ENCODE measurements around the gene MESP1. TPM values are rescaled to one million over a fixed set of nuclear protein-coding genes. Genes with fewer than 3 reads are reported as not detected.

Gene MESP1
- total and polyA plus RNA-seq, 2 of the 13 experiments (the other 11 are each of a cell fraction or from before 2014, with no cell fraction given): not detected

GRCh38 chr15:89750560-89751542, at the start of gene MESP1 (continued):
- TF ChIP-seq ZNF749 (CRISPR knock-in tag; IDR thresholded peaks at IDR 0.05; ENCODE audit: borderline replicate concordance) (peak; percentile 54; the same call in 1 of the 2 replicates), ZNF160 (CRISPR knock-in tag; IDR thresholded peaks at IDR 0.05) (no peak), AHR (CRISPR knock-in tag; IDR thresholded peaks at IDR 0.05) (no peak), THYN1 (CRISPR knock-in tag; IDR thresholded peaks at IDR 0.05; ENCODE audit: borderline replicate concordance, low read depth) (no peak), ZNF563 (CRISPR knock-in tag; IDR thresholded peaks at IDR 0.05) (peak; percentile 95), DNMT1 (CRISPR knock-in tag; IDR thresholded peaks at IDR 0.05) (peak; percentile 39; the same call in 1 of the 2 replicates), ZNF503 (CRISPR knock-in tag; IDR thresholded peaks at IDR 0.05) (no peak), TEAD3 (CRISPR knock-in tag; optimal IDR thresholded peaks at IDR 0.05; ENCODE audit: borderline replicate concordance) (peak; percentile 64), ZC3H13 (CRISPR knock-in tag; IDR thresholded peaks at IDR 0.05) (no peak), SNAPC4 (CRISPR knock-in tag; IDR thresholded peaks at IDR 0.05) (no peak), FOXC1 (CRISPR knock-in tag; IDR thresholded peaks at IDR 0.05; ENCODE audit: borderline replicate concordance) (peak; percentile 78; the same call in 1 of the 2 replicates), ZNF546 (CRISPR knock-in tag; conservative IDR thresholded peaks at IDR 0.05) (peak; percentile 73; the same call in 1 of the 2 replicates), PTBP1 (IDR thresholded peaks at IDR 0.05; ENCODE audit: low read depth, low read length, poor library complexity, severe bottlenecking) (no peak), ZSCAN31 (CRISPR knock-in tag; IDR thresholded peaks at IDR 0.05; ENCODE audit: low read depth) (0 out of 2 replicates have a peak, but pooled peaks have one; percentile 23), ZBTB38 (CRISPR knock-in tag; IDR thresholded peaks at IDR 0.05) (peak; percentile 81), ZNF724P (CRISPR knock-in tag; IDR thresholded peaks at IDR 0.05; ENCODE audit: borderline replicate concordance) (peak; percentile 79; the same call in 1 of the 2 replicates), ZNF629 (CRISPR knock-in tag; conservative IDR thresholded peaks at IDR 0.05) (0 out of 2 replicates have a peak, but pooled peaks have one; percentile 38), ZNF317 (CRISPR knock-in tag; IDR thresholded peaks at IDR 0.05) (no peak), ZNF547 (CRISPR knock-in tag; IDR thresholded peaks at IDR 0.05) (peak; percentile 80), NFE2L1 (CRISPR knock-in tag; IDR thresholded peaks at IDR 0.05; ENCODE audit: borderline replicate concordance) (no peak)

Measured in HepG2 (cell line).